ENCODE results near the gene GORASP1.

GRCh38 chr3:39098473-39099000 is 8.9 kb downstream of the GORASP1 start:
- no peak for TF ChIP-seq CTCF (optimal IDR thresholded peaks at IDR 0.05 in 1 of 3, IDR thresholded peaks at IDR 0.05 in 1 of 3, conservative IDR thresholded peaks at IDR 0.05 in 1 of 3; ENCODE audit: extremely low read depth in 1 of 3, insufficient read depth in 2 of 3, low read length in 3 of 3)
- TF ChIP-seq EZH2 (IDR thresholded peaks at IDR 0.05; ENCODE audit: low read length) = no peak

All from keratinocyte (primary cell).